WTC11 (cell line): Measurements from ENCODE around the gene ATAD3C. TPM values are rescaled to one million over a fixed set of nuclear protein-coding genes. Genes with fewer than 3 reads are reported as not detected.
A peak's percentile ranks its signal among the peaks of the same experiment; 100 is the strongest.

ENCODE experiments used
- ATAC-seq: fragments of 200-7000 bp; cut with Tn5 transposase; 2 replicates; pipeline ENCODE4 v1.10.0; 2021; ENCODE audit warnings: mild to moderate bottlenecking, moderate library complexity
- CTCF ChIA-PET: fragments of 300-600 bp; sonication (Branson Sonifier 250); formaldehyde crosslinking; loops from one replicate; lab custom pipeline; 2021; ENCODE audit warnings: antibody characterized with exemption; lab: Charles Lee
- POLR2A ChIA-PET: fragments of 350-600 bp; sonication (Branson Sonifier 250); formaldehyde crosslinking; loops from one replicate; lab custom pipeline; 2021; ENCODE audit warnings: antibody characterized with exemption; lab: Charles Lee
- DNase-seq: peaks from one replicate; pipeline ENCODE4 v3.0.0; 2021; ENCODE audit warnings: low spot score
- H3K27ac Mint-ChIP-seq: 2 replicates; pipeline ENCODE4 v1.8.0; 2021; ENCODE audit warnings: mixed read lengths
- H3K27me3 Mint-ChIP-seq: 2 replicates; pipeline ENCODE4 v1.8.0; 2021; ENCODE audit warnings: low read depth, mild to moderate bottlenecking, moderate library complexity, mixed read lengths
- H3K36me3 Mint-ChIP-seq: 2 replicates; pipeline ENCODE4 v1.8.0; 2021; ENCODE audit warnings: mixed read lengths
- H3K4me1 Mint-ChIP-seq: 2 replicates; pipeline ENCODE4 v1.8.0; 2022; ENCODE audit warnings: mixed read lengths
- H3K4me3 Mint-ChIP-seq: 2 replicates; pipeline ENCODE4 v1.8.0; 2021; ENCODE audit warnings: mild to moderate bottlenecking, moderate library complexity, mixed read lengths
- H3K9me3 Mint-ChIP-seq: 2 replicates; pipeline ENCODE4 v1.8.0; 2021; ENCODE audit warnings: mixed read lengths
- ETV6 ChIP-seq: sonication (generic); formaldehyde crosslinking; IDR thresholded peaks from 2 replicates; pipeline ENCODE4 v1.8.1; 2022; ENCODE audit warnings: mild to moderate bottlenecking, missing genetic modification reagents
- FOXP1 ChIP-seq: sonication (generic); formaldehyde crosslinking; IDR thresholded peaks from 2 replicates; pipeline ENCODE4 v1.8.0; 2022; ENCODE audit warnings: missing genetic modification reagents, mild to moderate bottlenecking, moderate library complexity, borderline replicate concordance
- GRHL2 ChIP-seq: fragments of 250-450 bp; sonication (Bioruptor Pico); IDR thresholded peaks from 2 replicates; pipeline ENCODE4 v1.8.0; 2022; ENCODE audit warnings: mild to moderate bottlenecking, moderate library complexity; ENCODE audit not compliant: insufficient replicate concordance, severe bottlenecking
- JUN ChIP-seq: sonication (generic); formaldehyde crosslinking; IDR thresholded peaks from 2 replicates; pipeline ENCODE4 v1.8.0; 2023; ENCODE audit warnings: mild to moderate bottlenecking, missing genetic modification reagents
- NFE2L1 ChIP-seq: sonication (generic); formaldehyde crosslinking; IDR thresholded peaks from 2 replicates; pipeline ENCODE4 v1.8.1; 2023; ENCODE audit warnings: missing genetic modification reagents
- TCF7 ChIP-seq: sonication (generic); formaldehyde crosslinking; IDR thresholded peaks from 2 replicates; pipeline ENCODE4 v1.8.0; 2022; ENCODE audit warnings: mild to moderate bottlenecking, low read depth, missing genetic modification reagents, moderate library complexity
- TEAD4 ChIP-seq: sonication (generic); formaldehyde crosslinking; IDR thresholded peaks from 2 replicates; pipeline ENCODE4 v1.8.0; 2022; ENCODE audit warnings: mild to moderate bottlenecking, missing genetic modification reagents
- ZNF121 ChIP-seq: sonication (generic); formaldehyde crosslinking; IDR thresholded peaks from 2 replicates; pipeline ENCODE4 v1.8.0; 2023; ENCODE audit warnings: missing genetic modification reagents
- ZNF263 ChIP-seq: sonication (generic); formaldehyde crosslinking; IDR thresholded peaks from 2 replicates; pipeline ENCODE4 v1.8.1; 2022; ENCODE audit warnings: low read depth, mild to moderate bottlenecking, moderate library complexity, missing genetic modification reagents
- ZNF423 ChIP-seq: fragments of 250-450 bp; sonication (Bioruptor Pico); IDR thresholded peaks from 2 replicates; pipeline ENCODE4 v2.1.2; 2022; ENCODE audit warnings: mild to moderate bottlenecking, moderate library complexity
- total RNA-seq: library from RNA; stranded (reverse); gene quantifications from 3 replicates; pipeline ENCODE4 v1.2.3, GENCODE V29; 2021
- TF ChIP-seq, protein P1 (sequence below): fragments of 250-450 bp; sonication (Bioruptor Pico); conservative IDR thresholded peaks from 2 replicates; pipeline ENCODE4 v1.9.0; 2021; ENCODE audit warnings: mild to moderate bottlenecking
- TF ChIP-seq, protein P2 (sequence below): sonication (generic); formaldehyde crosslinking; IDR thresholded peaks from 2 replicates; pipeline ENCODE4 v1.8.1; 2023; ENCODE audit warnings: mild to moderate bottlenecking, missing genetic modification reagents, moderate library complexity
- TF ChIP-seq, protein P3 (sequence below): sonication (generic); formaldehyde crosslinking; IDR thresholded peaks from 2 replicates; pipeline ENCODE4 v1.8.1; 2023; ENCODE audit warnings: mild to moderate bottlenecking, moderate library complexity, missing genetic modification reagents
- TF ChIP-seq, protein P4 (sequence below): sonication (generic); formaldehyde crosslinking; IDR thresholded peaks from 2 replicates; pipeline ENCODE4 v1.8.1; 2023; ENCODE audit warnings: mild to moderate bottlenecking, missing genetic modification reagents, moderate library complexity
- TF ChIP-seq, protein P5 (sequence below): sonication (generic); formaldehyde crosslinking; IDR thresholded peaks from 2 replicates; pipeline ENCODE4 v1.8.0; 2022; ENCODE audit warnings: mild to moderate bottlenecking, missing genetic modification reagents

The ATAD3C gene
- total RNA-seq, 1 experiment from 2014 or later: 0.61 TPM

DNA sequence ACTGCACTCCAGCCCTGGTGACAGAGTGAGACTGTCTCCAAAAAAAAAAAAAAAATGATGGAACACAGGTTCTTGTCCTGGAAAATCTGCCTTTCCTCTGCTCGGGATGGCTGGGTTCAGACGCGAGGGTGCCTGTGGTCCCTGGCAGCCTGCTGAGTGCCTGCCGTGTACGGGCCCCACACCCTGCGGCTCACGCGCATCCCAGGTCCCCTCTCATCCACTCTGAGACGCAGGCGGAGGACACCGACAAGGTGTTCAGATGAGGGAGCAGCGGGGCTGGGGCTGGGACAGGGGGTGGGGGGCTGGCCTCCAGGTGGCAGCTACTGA, 24.1 kb upstream of the ATAD3C start (continued):
- TF ChIP-seq, protein P1, sequence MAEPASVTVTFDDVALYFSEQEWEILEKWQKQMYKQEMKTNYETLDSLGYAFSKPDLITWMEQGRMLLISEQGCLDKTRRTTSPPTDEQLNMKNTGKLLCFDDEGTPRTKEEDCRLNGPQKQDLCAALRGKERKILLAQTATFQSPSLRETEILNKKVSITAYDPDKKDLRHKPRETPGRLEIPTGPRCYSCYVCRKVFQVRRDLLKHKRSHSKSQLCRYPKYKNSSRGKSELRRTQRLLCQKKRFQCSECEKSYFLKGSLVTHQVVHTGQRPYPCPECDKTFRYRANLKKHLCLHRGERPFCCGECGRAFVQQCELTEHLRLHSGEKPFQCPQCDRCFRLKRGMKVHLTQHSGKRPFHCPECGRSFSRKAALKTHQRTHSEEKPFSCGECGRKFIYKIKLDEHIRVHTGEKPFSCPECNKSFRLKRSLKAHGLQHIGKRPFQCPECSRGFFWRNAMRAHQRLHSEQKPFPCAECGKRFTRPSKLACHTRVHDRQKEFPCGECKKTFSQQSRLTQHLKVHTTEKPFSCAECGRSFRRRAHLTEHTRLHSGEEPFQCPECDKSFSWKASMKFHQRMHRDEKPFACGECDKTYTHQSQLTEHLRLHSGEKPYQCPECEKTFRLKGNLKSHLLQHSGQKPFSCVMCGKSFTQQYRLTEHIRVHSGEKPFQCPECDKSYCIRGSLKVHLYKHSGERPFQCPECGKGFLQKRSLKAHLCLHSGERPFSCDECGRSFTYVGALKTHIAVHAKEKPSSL (CRISPR knock-in tag): no peak
- TF ChIP-seq, protein P2, sequence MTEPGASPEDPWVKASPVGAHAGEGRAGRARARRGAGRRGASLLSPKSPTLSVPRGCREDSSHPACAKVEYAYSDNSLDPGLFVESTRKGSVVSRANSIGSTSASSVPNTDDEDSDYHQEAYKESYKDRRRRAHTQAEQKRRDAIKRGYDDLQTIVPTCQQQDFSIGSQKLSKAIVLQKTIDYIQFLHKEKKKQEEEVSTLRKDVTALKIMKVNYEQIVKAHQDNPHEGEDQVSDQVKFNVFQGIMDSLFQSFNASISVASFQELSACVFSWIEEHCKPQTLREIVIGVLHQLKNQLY (CRISPR knock-in tag): no peak

DNA sequence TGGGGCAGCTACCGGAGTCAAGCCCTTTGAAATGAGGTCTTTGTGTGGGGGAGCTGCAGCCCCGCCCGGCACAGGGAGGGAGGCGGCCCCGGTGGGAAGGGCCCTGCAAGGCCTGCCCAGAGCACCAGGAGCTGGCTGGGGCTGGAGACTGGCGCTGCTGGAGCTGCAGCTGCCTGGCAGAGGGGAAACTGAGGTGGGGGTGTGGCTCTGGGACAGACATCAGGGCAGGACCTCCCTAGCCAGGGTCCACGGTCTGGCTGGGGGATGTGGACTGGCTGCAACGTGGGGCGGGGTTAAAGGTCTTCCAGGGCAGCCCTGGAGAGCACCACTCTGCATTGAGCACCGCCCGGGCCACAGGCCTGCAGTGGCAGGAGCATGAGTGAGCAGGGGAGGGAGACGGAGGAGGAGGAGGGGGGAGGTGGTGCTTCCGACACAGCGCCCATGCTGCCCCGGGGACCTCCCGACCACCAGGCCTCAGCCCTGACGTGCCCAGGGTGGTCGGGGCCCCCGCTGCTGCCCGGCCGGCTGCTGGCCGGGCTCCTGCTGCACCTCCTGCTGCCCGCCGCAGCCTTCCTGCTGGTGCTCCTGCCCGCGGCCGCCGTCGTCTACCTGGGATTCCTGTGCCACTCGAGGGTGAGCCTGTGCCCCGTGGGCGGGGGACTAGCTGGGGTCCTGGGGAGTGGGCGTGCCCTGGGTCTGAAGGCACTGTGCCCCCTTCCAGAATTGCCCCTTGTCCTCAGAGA, 23.6 kb upstream of the ATAD3C start:
- no peaks in the 10 kb centered on the region for H3K36me3 Mint-ChIP-seq
- peaks cover 40% of the 10 kb centered on the region for H3K4me1 Mint-ChIP-seq
- H3K27ac Mint-ChIP-seq: peak overlapping the region; percentile 65
- TF ChIP-seq GRHL2: no peak
- TF ChIP-seq, protein P3, sequence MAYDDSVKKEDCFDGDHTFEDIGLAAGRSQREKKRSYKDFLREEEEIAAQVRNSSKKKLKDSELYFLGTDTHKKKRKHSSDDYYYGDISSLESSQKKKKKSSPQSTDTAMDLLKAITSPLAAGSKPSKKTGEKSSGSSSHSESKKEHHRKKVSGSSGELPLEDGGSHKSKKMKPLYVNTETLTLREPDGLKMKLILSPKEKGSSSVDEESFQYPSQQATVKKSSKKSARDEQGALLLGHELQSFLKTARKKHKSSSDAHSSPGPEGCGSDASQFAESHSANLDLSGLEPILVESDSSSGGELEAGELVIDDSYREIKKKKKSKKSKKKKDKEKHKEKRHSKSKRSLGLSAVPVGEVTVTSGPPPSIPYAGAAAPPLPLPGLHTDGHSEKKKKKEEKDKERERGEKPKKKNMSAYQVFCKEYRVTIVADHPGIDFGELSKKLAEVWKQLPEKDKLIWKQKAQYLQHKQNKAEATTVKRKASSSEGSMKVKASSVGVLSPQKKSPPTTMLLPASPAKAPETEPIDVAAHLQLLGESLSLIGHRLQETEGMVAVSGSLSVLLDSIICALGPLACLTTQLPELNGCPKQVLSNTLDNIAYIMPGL: peak; percentile 41; the same call in 1 of the 2 replicates
- no peak for TF ChIP-seq TEAD4
- 0 out of 2 replicates have a peak, but pooled peaks have one; percentile 40 for TF ChIP-seq ETV6 (CRISPR knock-in tag)
- TF ChIP-seq, protein P4, sequence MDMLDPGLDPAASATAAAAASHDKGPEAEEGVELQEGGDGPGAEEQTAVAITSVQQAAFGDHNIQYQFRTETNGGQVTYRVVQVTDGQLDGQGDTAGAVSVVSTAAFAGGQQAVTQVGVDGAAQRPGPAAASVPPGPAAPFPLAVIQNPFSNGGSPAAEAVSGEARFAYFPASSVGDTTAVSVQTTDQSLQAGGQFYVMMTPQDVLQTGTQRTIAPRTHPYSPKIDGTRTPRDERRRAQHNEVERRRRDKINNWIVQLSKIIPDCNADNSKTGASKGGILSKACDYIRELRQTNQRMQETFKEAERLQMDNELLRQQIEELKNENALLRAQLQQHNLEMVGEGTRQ (CRISPR knock-in tag): 0 out of 2 replicates have a peak, but pooled peaks have one; percentile 5
- peak; percentile 83 for TF ChIP-seq ZNF263 (CRISPR knock-in tag)
- TF ChIP-seq ZNF121 (CRISPR knock-in tag): no peak
- TF ChIP-seq JUN (CRISPR knock-in tag): no peak
- TF ChIP-seq ZNF423: peak; percentile 40; the same call in 1 of the 2 replicates
- TF ChIP-seq TCF7 (CRISPR knock-in tag): no peak
- 0 out of 2 replicates have a peak, but pooled peaks have one; percentile 14 for TF ChIP-seq FOXP1 (CRISPR knock-in tag)
- TF ChIP-seq, protein P5, sequence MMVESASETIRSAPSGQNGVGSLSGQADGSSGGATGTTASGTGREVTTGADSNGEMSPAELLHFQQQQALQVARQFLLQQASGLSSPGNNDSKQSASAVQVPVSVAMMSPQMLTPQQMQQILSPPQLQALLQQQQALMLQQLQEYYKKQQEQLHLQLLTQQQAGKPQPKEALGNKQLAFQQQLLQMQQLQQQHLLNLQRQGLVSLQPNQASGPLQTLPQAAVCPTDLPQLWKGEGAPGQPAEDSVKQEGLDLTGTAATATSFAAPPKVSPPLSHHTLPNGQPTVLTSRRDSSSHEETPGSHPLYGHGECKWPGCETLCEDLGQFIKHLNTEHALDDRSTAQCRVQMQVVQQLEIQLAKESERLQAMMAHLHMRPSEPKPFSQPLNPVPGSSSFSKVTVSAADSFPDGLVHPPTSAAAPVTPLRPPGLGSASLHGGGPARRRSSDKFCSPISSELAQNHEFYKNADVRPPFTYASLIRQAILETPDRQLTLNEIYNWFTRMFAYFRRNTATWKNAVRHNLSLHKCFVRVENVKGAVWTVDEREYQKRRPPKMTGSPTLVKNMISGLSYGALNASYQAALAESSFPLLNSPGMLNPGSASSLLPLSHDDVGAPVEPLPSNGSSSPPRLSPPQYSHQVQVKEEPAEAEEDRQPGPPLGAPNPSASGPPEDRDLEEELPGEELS (CRISPR knock-in tag): no peak
- TF ChIP-seq NFE2L1 (CRISPR knock-in tag): no peak
- H3K9me3 Mint-ChIP-seq: no peaks in the 10 kb centered on the region
- peak overlapping the region; percentile 60 for H3K4me3 Mint-ChIP-seq
- ChIA-PET CTCF (interaction anchor here (1.1 to 1.8 kb wide), 4 partner anchors 15 to 362 kb away, joined by 3 to 7 read pairs (median 4); partner anchors contain the start of gene CCNL2), POLR2A (interaction anchor here (1.2 to 1.5 kb wide), 3 partner anchors 18 to 24 kb away, joined by 3 to 5 read pairs (median 3); no protein-coding TSS in a partner anchor)
- ATAC-seq (peak; percentile 47), DNase-seq (peak; percentile 49)
- no peaks in the 10 kb centered on the region for H3K27me3 Mint-ChIP-seq
